ENCODE data around the gene C8G. TPM values are rescaled to one million over a fixed set of nuclear protein-coding genes. Genes with fewer than 3 reads are reported as not detected.
A peak's percentile ranks its signal among the peaks of the same experiment; 100 is the strongest.

The C8G gene
- total RNA-seq, 1 experiment from 2014 or later = 0.77 TPM

DNA sequence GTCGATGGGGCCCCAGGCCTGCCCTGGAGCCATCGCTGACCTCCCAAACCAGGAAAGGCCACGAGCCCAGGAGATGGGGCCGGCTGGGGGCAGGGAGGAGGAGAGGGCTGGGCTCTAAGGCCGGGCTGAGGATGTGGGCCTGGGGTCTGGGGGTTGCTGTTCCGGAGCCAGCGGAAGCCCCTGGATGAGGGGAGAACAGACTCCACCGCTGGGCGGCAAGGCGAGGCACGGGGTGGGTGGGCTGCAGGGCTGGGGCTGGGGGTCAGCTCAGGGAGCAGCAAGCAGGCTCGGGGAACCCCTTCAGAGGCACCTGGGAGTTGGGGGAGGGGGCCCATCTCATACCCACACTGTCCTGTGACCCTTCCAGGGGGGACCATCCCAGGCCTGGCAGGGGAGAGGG, 18.7 kb downstream of the C8G start:
- no TSS peak for BruUV-seq (replicated peaks)
- Histone ChIP-seq H3K36me3 (ENCODE audit: low read depth, low read length) (no peaks in the 10 kb centered on the region), H3K9ac (ENCODE audit: low read length) (no peak overlapping the region), H2AFZ (ENCODE audit: low read length) (no peak overlapping the region), H3K27me3 (ENCODE audit: low read length) (no peaks in the 10 kb centered on the region), H4K20me1 (ENCODE audit: low read length) (no peaks in the 10 kb centered on the region), H3K4me1 (ENCODE audit: insufficient read depth, low read length) (peaks cover 8% of the 10 kb centered on the region), H3K9me2 (replicated peaks; ENCODE audit: low read length) (no peaks in the 10 kb centered on the region), H3F3A (ENCODE audit: low read length, unreplicated experiment) (no peaks in the 10 kb centered on the region), H3K4me2 (ENCODE audit: low read length) (no peak overlapping the region), H3K4me3 (ENCODE audit: low read length) (no peak overlapping the region), H3K79me2 (ENCODE audit: low read length) (no peaks in the 10 kb centered on the region), H3K9me3 (ENCODE audit: low read length) (no peaks in the 10 kb centered on the region), H3K27ac (ENCODE audit: low read length) (no peak overlapping the region)
- no peak for TF ChIP-seq EZH2phosphoT487 (IDR thresholded peaks at IDR 0.05; ENCODE audit: borderline replicate concordance, low read length)
- no peak for TF ChIP-seq CTCF (conservative IDR thresholded peaks at IDR 0.05; ENCODE audit: low read depth, low read length)
- no peak for TF ChIP-seq EZH2 (IDR thresholded peaks at IDR 0.05; ENCODE audit: low read length, unreplicated experiment)
- CTCF ChIA-PET = no interaction called here
- ATAC-seq (no peak), DNase-seq (no peak)
- intact Hi-C loops (cut with micrococcal nuclease) = no loop called here
- POLR2A ChIA-PET (ENCODE audit: unreplicated experiment) = no interaction called here

DNA sequence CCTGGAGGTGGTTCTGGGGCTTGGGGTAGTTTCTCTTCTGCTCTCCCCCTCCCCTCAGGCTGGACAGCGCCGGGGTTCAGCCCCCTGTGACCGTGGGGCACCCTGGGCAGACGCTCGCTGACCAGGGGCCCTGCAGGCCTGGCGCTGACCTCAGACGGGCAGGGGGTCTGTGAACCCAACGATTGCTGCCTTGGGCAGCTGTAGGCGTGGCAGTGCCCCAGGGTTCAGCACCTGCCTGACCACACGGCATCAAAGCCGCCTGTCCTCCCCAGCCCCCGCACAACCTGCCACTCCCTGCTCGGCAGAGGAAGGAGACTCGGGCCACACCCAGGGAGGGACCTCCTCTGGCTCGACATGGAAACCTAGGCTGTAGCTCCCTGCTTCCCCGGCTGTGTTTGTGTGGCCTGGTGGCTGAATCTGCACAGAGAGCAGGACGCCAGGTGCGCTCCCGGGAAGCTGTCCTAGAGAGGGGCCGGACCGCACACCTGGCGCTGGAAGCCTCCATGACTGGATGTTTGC, 19.2 kb downstream of the C8G start:
- H3K27ac ChIP-seq (ENCODE audit: low read length) = no peak overlapping the region
- H3K4me2 ChIP-seq (ENCODE audit: low read length) = peak overlapping the region; percentile 54
- no peak overlapping the region for H3K4me3 ChIP-seq (ENCODE audit: low read length)
- H3K27me3 ChIP-seq (ENCODE audit: low read length) = no peaks in the 10 kb centered on the region
- H3K4me1 ChIP-seq (ENCODE audit: insufficient read depth, low read length) = peaks cover 8% of the 10 kb centered on the region
- no peaks in the 10 kb centered on the region for H3F3A ChIP-seq (ENCODE audit: low read length, unreplicated experiment)
- peak; percentile 76 for ATAC-seq
- intact Hi-C loops (cut with micrococcal nuclease) = no loop called here
- DNase-seq = peak; percentile 18
- H3K79me2 ChIP-seq (ENCODE audit: low read length) = no peaks in the 10 kb centered on the region
- H3K9me2 ChIP-seq (replicated peaks; ENCODE audit: low read length) = no peaks in the 10 kb centered on the region
- H3K9me3 ChIP-seq (ENCODE audit: low read length) = no peaks in the 10 kb centered on the region
- peak overlapping the region; percentile 55 for H2AFZ ChIP-seq (ENCODE audit: low read length)
- TF ChIP-seq EZH2phosphoT487 (IDR thresholded peaks at IDR 0.05; ENCODE audit: borderline replicate concordance, low read length) = no peak
- no peak for TF ChIP-seq CTCF (conservative IDR thresholded peaks at IDR 0.05; ENCODE audit: low read depth, low read length)
- TF ChIP-seq EZH2 (IDR thresholded peaks at IDR 0.05; ENCODE audit: low read length, unreplicated experiment) = no peak
- H3K9ac ChIP-seq (ENCODE audit: low read length) = no peak overlapping the region
- H4K20me1 ChIP-seq (ENCODE audit: low read length) = no peaks in the 10 kb centered on the region
- ChIA-PET POLR2A (ENCODE audit: unreplicated experiment) (no interaction called here), CTCF (interaction anchor here (0.5 to 0.7 kb wide), 2 partner anchors 11 to 16 kb away, joined by 3 to 7 read pairs; no protein-coding TSS in a partner anchor)
- no TSS peak for BruUV-seq (replicated peaks)
- H3K36me3 ChIP-seq (ENCODE audit: low read depth, low read length) = no peaks in the 10 kb centered on the region

GRCh38 chr9:136964833-136965422, 19.9 kb downstream of the C8G start:
- DNase-seq = no peak
- Histone ChIP-seq H3K27ac (ENCODE audit: low read length) (no peak overlapping the region), H3K4me1 (ENCODE audit: insufficient read depth, low read length) (peaks cover 8% of the 10 kb centered on the region), H3K4me2 (ENCODE audit: low read length) (peak overlapping the region; percentile 54; the same call in 1 of the 2 replicates), H2AFZ (ENCODE audit: low read length) (peak overlapping the region; percentile 55; the same call in 1 of the 2 replicates), H3K4me3 (ENCODE audit: low read length) (no peak overlapping the region), H3K9me2 (replicated peaks; ENCODE audit: low read length) (no peaks in the 10 kb centered on the region), H3K36me3 (ENCODE audit: low read depth, low read length) (no peaks in the 10 kb centered on the region), H3K79me2 (ENCODE audit: low read length) (no peaks in the 10 kb centered on the region), H3F3A (ENCODE audit: low read length, unreplicated experiment) (no peaks in the 10 kb centered on the region), H4K20me1 (ENCODE audit: low read length) (no peaks in the 10 kb centered on the region), H3K9ac (ENCODE audit: low read length) (no peak overlapping the region), H3K9me3 (ENCODE audit: low read length) (no peaks in the 10 kb centered on the region), H3K27me3 (ENCODE audit: low read length) (no peaks in the 10 kb centered on the region)
- ChIA-PET CTCF (interaction anchor here (0.5 to 0.7 kb wide), 2 partner anchors 10 to 17 kb away, joined by 3 to 7 read pairs; no protein-coding TSS in a partner anchor), POLR2A (ENCODE audit: unreplicated experiment) (no interaction called here)
- no peak for ATAC-seq
- TF ChIP-seq CTCF (conservative IDR thresholded peaks at IDR 0.05; ENCODE audit: low read depth, low read length) (no peak), EZH2 (IDR thresholded peaks at IDR 0.05; ENCODE audit: low read length, unreplicated experiment) (no peak), EZH2phosphoT487 (IDR thresholded peaks at IDR 0.05; ENCODE audit: borderline replicate concordance, low read length) (no peak)
- no TSS peak for BruUV-seq (replicated peaks)
- intact Hi-C loops (cut with micrococcal nuclease) = no loop called here

Data from PC-3 (cell line).